T-helper 9 cell (primary cell): ENCODE measurements around the gene GPC3.
"Not testable (repeated sequence)": the region's sequence is repeated elsewhere in the genome, so short reads cannot be mapped to it uniquely, and the experiment has no call there.

Experiments
- DNase-seq: peaks from one replicate; pipeline ENCODE4 v3.0.0-alpha.2; 2020

Gene GPC3

DNA sequence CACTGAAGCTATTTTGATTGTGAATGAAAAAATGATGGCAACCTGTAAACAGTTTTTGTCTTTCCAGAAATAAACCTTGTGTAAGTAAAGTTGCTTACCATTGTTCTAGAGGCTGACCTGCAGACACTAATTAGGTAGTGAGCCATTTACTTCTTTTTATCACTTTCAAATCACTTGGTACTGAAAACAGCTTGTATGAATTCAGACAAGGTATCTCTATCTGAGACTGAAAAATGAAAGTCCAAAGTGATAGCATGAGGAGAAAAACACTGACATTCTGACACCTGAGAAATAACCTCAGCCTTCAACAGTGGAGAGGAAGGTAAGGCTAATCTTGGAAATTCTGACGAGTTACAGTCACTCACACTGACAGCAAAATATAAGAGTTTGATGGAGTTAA, 238.8 kb downstream of the GPC3 start:
- no peak for DNase-seq

DNA sequence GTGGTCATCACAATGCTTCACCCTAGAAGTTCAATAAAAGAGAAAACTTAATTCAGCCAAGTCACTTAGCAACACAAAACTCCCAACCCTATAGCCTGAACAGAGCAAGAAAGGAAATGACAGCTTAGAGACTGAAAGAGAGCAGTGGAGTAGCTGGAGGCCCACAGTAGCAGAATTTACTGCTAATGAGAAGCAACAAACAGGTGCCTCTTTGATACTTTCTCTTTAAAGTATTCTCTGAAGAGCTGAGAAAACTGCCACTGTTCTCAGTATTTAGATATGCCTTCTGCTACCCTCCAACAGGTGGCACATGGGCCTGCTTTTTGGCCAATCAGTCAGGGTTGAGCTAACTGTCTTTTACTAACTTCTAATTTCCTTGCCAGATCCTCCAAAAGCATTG, 240.0 kb downstream of the GPC3 start:
- no peak for DNase-seq

DNA sequence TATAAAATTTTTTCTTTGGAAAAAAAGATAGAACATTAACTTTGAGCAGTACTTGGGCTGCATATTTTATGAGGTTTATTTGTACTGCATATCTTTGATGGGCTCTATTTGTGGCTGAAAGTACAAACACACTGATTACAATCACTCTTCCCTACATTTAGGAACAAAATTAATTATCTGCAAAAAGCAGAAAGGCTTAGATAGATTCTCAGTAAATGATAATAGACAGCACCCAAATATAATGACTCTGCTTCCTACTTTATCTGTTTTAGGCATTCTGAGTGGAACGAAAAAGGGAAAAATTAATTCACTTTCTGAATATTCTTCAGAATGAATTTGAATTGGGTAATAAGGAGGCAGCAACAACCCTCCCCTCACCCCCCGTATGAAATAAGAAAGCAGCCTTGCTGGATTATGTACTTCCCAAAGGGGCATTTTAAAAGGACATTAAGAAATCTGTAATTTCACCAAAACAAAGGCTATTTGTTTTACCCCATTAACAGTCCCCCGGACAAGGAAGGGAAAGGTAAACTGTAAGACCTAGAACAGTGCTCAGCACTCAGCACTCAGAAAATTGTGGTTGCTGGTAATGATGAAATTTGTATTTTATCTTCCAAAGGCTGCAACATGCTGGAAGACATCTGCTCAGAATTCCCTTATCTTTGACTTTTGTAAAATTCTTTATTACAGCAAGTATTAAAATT, 242.6 kb downstream of the GPC3 start:
- no peak for DNase-seq

DNA sequence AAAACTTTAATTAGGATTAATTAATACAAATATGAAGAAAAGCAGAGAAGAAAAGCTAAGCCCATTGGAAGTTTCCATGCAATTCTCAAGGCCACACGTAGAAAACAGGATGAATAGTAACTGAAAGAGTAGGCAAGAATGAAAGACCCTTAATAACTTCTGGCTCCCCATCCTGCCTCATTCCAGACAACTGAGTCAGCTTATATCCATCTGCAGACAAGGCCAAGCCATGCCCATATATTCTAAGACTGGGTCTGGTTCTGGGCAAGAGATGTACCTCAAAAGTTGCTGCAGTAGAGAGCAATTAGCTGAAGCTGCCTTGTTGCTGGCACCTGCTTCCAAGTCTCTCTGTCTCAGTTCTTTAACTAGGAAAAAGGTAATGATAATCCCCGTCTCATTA, 244.1 kb downstream of the GPC3 start:
- no peak for DNase-seq

GRCh38 chrX:133726642-133727041, 258.8 kb downstream of the GPC3 start:
- DNase-seq: no peak

DNA sequence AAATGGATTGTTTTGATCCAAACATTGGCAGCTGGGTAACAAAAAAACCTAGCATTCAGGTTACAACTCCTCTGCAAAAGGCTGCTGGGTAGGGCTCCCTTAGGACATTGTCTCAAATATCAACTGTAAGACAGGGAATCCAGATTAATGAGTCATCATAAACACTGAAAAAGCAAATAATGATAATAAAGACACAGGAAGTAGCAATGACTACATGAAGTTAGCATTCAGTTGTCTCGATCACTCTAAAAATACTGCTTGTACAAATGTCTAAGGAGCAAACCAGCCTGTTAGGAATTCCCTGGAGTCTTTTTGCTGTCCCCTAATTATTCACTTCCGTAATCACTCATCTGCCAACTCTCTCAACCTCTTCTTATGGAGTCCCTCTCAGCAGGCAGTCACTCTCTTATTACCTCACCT, 259.2 kb downstream of the GPC3 start:
- DNase-seq: no peak

- no peak for DNase-seq
Observed at GRCh38 chrX:133723930-133724329, 261.5 kb downstream of the GPC3 start.

DNA sequence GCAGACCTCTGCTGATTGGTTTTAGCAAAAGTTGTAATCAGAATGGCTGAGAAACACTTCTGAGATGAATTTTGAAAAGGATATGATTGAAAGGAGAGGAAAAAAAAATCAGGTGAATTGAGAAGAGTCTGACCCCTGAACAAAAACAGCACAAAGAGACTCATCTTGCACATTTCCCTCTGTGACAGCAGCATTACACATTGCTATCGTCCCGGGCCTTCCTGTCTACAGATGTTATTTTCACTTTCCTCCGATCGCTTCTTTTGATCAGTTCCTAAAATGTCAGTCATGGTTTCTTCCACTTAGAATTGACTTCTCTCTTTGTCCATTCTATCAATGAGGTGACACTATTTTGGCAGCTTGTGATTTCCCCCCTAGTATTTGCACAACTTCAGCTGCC, 262.6 kb downstream of the GPC3 start:
- DNase-seq: no peak

DNA sequence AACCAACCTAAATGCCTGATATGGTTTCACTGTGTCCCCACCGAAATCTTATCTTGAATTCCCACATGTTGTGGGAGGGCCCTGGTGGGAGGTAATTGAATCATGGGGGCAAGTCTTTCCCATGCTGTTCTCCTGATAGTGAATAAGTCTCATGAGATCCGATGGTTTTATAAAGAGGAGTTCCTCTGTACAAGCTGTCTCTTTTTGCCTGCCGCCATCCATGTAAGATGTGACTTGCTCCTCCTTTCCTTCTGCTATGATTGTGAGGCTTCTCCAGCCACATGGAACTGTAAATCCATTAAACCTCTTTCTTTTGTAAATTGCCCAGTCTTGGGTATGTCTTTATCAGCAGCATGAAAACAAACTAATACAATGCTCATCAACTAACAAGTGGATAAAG, 265.1 kb downstream of the GPC3 start:
- not testable (repeated sequence) for DNase-seq

DNA sequence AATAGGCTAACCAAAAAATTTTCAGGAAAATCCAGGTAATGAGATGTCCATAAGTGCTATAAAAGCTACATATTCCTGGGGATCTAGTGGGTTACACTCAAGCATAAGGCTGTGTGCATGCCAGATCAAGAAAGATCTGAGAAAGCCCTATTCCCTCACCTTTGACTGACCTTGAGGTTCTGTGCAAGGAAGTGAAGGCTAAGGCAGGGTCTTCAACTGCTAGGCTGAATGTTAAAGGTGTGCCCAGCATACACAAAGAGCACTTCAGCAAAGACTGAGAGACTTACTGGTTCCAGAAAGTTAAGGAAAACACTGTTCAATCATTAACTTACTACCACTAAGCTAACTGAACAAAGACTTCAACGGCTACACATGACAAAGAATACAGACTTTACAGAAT, 269.7 kb downstream of the GPC3 start:
- no peak for DNase-seq

DNA sequence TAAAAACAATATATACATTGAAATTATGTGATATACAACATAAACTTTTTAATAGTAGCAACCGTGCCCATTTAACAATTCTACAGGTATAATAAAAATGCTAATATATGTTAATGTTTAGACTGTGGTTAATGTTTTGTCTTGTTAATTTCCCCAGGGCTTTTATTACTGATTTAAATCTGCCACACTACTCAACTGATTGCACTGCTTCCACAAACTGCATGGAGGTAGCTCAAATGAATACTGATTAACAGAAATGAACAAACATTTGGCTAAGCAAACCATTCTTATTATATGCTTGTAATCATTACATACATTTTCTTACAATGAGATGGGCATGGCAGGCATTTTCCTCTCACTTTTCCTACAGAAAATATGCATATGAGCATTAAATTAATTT, 275.9 kb downstream of the GPC3 start:
- no peak for DNase-seq

GRCh38 chrX:133706890-133707289, 278.5 kb downstream of the GPC3 start:
- no peak for DNase-seq

- no peak for DNase-seq
Observed at GRCh38 chrX:133702230-133702629, 283.2 kb downstream of the GPC3 start.

GRCh38 chrX:133699023-133699728, 286.2 kb downstream of the GPC3 start:
- no peak for DNase-seq

GRCh38 chrX:133698298-133698697, 287.1 kb downstream of the GPC3 start:
- DNase-seq: no peak

DNA sequence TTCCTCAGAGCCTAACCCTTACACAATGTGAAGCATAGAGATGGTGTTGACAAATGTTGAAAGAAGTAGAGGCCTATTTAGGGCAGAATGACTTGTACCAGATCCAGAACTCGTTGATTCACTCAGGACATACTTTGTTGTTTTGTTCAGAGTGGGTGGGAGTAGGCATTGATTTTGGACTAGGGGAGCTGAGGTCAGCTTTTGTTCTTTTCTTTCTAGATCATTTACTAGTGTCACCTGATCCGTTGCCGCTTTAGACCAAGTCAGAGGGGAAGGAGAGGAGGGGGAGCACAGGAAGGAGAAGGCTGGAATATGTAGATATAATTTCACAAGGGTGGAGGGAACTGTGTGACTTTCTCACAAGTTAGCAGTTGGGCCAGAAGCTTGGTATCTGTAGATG, 287.7 kb downstream of the GPC3 start:
- DNase-seq: no peak

DNA sequence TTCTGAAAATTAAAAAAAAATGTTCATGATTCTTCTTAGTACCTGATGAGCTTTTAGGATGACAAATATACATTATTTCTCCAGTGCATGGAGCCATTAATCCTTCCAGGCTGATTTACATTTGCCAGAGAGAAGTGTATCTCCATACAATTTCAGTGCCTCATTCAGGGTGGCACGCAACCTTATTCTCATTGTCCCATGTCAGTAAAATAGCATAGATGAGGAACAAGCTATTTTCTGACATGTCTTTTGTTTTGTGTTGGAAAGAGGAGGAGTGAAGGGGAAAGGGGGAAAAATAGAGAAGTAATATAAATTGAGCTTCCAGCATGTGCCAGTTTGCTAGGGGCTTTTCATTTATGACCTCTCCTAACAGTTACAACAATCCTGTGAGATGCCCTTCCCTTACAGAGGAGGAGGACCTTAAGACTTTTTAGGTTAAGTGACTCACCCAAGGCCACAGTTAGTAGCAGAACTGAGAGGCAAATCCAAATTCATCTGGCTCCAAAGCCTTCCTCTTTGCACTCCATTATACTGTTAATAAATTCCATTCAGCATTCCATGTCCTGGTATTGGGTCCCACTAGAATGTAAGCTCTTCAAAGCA, 295.3 kb downstream of the GPC3 start:
- DNase-seq: no peak

DNA sequence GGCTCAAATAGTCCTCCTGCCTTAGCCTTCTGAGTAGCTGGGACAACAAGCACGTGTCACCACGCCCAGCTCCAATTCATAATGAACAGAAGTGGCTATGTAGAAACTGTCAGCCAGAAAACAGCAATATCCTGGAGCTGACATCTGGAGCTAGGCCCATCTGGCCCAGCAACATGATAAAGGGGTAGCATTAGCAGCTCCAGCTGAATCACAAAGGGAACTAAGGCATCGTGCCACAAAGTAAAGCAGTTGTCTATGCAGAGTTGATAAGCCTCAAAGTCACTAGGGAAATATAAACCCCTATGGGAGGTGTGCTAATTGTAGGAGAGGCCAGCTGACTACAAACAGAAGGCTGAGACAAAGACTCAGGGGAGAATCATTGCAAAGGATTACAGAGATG, 299.6 kb downstream of the GPC3 start:
- DNase-seq: no peak

DNA sequence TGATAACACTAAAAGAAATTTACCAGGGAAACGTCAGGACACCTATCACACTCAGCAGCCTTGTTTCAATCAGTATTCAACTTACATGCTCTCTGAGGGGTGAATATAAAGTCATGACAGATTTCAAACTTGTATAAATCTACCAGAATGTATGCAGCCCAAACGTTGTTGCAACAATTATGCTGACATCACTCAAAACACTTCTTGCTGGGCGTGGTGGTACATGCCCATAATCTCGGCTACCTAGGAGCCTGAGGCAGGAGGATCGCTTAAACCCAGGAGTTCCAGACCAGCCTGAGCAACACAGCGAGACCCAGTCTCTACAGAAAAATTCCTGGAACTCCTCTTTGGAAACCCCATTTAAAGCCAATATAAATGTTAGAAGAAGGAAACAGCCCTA, 303.5 kb downstream of the GPC3 start:
- no peak for DNase-seq

DNA sequence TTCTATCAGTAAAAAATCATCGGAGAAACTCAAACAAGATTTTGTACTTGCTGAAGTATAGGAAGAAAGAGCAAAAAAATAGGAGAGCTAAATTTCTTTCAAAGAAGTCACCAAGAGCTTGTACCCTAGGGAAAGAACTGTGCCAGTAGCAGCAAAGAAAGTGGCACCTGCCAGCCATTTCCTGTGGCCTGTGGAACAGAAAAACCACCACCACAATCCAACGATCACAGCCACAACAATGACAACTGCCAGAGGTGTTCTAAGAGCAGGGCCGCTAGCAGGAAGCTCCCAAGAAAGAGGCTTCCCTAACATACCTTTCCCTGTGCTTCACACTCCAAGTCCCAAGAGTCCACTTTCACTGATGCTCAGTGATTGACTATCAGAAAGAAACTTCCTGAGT, 304.0 kb downstream of the GPC3 start:
- no peak for DNase-seq

DNA sequence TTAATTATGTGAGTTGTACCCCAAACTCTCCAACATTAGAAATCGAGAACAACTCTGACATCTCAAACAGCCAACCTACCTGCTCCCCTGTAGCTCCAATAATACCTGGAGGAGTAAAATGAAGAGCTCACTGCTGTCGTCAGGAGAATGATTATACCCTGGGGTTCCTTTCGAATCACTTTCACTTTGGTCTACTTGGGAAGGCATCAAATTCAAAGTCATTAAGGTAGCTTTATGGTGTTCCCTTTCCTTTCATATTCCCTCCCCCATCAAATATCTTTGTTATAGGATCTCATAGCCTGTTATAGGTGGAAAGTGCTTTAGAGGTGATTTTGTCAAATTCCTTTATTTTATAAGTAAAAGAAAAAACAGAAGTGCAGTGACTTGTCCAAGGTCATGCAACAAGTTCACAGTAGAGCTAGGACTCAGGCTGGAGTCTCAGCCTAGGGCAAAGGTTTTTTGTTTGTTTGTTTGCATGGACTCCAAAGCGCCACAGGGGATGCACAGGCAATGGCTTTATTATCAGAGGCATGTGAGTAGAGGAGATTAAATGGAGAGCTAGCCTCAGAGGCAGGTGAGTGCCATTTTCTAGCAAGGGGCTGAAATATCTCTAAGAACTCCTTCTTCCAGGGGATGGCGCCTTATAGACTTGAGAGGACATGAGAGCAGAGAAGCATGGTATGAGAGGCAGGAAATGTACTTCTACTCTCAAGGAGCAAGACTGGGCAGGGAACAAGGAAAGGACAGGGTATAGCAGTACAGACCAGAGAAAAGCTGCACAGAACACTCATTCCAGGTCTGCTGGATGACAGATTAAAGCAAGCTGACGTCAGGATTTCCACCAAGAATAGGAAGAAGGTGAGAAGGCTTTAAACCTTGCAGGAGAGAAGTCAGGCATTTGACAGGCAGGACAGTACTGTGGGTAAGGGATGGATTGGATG, 308.0 kb downstream of the GPC3 start:
- no peak for DNase-seq

DNA sequence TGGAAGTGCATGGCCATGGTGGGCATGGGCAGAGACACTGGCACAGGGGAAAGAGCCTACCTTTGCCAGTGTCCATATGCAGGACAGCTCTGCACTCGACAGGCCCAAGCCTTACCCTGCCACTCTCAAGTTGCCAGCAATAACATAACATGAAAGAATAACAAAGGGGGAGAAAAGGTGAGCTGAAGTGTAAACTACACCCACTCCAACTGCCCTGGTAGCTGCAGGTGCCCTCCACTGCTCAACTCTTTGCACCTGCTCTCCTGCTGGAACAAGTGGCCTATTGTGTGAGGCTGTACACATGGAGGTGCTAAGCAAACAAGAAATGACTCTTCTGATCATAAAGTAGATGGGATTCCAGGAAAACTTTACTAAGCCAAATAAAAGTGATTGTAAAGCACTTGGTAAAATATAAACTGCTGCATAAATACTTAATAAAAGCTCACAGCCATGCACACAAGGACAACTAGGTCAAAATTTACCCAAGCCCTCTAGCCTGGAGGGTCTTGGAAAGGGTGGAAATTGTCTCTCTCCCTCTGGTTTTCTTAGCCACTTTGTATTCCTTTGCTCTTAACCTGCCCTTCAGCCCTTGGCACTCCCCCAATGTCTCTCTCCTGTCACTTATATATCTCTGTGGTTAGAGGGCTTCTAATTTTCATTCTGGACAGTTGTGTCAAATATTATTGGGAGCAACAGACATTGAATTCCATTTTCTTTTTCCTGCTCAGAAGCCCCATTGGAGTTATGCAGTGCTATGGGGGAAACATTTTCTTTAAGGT, 308.9 kb downstream of the GPC3 start:
- no peak for DNase-seq
